ENCODE results near the gene GLCCI1. TPM values are rescaled to one million over a fixed set of nuclear protein-coding genes. Genes with fewer than 3 reads are reported as not detected.

Gene GLCCI1
- polyA plus RNA-seq, 3 donors: 1.7 to 7.5 (median 2.4) TPM

- no peak overlapping the region for H3K27ac ChIP-seq (ENCODE audit: low read depth, low read length)
- WGBS, 3 donors: 83 to 97% (median 94%) methylated on average over 3 of the region's 3 CpGs
These were observed 144.6 kb downstream of the GLCCI1 start for GRCh38 chr7:8113184-8113583.

DNA sequence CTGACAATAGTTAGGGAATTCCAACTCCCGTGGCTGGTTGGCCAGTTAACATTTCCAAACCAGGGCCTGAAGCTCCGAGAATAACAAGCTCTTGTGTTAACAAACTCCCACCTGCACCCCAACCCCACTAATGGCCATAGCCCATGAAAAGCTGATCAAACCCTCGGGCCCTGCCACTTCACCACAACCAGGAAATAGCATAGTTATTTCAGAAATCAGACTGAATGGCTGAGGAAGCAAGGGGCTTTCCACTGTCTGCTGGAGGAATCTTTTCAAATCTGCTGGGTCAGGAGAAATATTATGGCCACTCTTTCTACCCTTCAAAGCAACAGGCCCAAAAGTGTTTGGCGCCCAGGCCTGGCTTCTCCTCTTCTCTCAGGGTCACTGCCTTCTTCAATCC lies 145.6 kb downstream of the GLCCI1 start:
- no peak overlapping the region for H3K27ac ChIP-seq (ENCODE audit: low read depth, low read length)
- WGBS, 3 donors: 83 to 90% (median 87%) methylated on average over 4 of the region's 4 CpGs

DNA sequence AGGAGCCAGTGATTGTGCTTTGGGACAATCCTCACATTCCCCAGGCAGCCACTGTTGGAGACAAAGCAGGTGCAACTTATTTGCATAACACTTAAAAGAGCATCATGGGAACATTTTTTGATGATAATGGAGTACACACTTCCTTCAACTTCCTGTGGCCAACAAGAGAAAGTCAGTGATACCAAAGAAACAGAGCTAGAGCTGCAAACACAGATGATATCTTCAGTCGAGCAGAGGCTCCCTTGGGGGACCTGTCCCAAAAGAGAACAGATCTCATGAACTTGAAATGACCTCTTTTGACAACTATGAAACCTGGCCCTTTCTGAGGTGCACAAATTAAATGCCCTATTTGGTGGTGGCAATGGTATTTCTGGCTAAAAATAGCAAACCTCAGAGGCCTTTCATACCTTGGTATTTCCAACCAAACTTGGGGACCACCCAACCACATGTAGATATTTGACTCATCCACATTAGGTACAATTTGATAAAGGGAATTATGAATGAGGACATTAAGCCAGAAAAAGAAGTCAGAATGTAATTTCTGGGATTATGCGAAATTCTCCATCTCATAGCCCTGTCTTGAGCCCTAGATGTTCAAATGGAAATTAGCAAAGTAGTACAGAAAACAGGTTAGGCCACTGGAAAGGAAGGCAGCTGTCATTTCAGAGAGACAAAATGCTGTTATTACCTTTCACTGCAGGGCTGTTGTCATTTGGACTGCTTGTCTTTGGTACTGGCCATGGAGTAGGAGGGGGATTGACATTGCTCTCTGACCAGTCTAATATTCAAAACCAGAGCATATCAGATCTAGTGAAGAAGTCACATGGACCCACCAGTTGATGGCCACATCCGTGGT lies 147.2 kb downstream of the GLCCI1 start:
- no peak overlapping the region for H3K27ac ChIP-seq (ENCODE audit: low read depth, low read length)
- WGBS, 3 donors: 80 to 83% (median 81%) methylated on average over 3 of the region's 3 CpGs

DNA sequence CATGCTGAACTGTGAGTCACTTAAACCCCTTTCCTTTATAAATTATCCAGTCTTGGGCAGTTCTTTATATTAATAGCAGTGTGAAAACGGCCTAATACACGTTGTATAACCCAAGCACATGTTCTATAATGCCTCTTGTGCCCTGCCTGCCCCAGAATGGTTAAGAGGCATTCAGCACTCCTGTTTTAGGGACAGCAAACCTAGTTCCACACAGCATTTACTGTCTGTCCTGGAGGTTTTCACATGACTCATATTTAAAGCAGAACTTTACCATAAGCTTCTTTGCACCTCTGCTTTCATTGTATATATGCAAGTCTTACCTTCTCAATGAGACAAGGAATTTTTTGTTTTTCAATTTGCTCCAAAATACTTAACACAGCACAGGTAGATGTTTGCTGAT lies 148.6 kb downstream of the GLCCI1 start:
- no peak overlapping the region for H3K27ac ChIP-seq (ENCODE audit: low read depth, low read length)
- 80 to 91% (median 86%) methylated on average over 2 of the region's 2 CpGs for WGBS, 3 donors

- 65 to 85% (median 83%) methylated on average over 8 of the region's 8 CpGs for WGBS, 3 donors
- no peak overlapping the region for H3K27ac ChIP-seq (ENCODE audit: low read depth, low read length)
These were observed 150.7 kb downstream of the GLCCI1 start for GRCh38 chr7:8119262-8119661.

- WGBS, 3 donors: 85 to 91% (median 87%) methylated on average over 12 of the region's 12 CpGs
- H3K27ac ChIP-seq (ENCODE audit: low read depth, low read length): no peak overlapping the region
These were observed 151.9 kb downstream of the GLCCI1 start for GRCh38 chr7:8120390-8121058.

- no peak overlapping the region for H3K27ac ChIP-seq (ENCODE audit: low read depth, low read length)
- 75 to 92% (median 89%) methylated on average over 3 of the region's 3 CpGs for WGBS, 3 donors
These were observed 152.6 kb downstream of the GLCCI1 start for GRCh38 chr7:8121243-8121642.

- WGBS, 3 donors: 47 to 82% (median 52%) methylated on average over 8 of the region's 8 CpGs
- H3K27ac ChIP-seq (ENCODE audit: low read depth, low read length): no peak overlapping the region
These were observed 157.3 kb downstream of the GLCCI1 start for GRCh38 chr7:8125680-8126444.

DNA sequence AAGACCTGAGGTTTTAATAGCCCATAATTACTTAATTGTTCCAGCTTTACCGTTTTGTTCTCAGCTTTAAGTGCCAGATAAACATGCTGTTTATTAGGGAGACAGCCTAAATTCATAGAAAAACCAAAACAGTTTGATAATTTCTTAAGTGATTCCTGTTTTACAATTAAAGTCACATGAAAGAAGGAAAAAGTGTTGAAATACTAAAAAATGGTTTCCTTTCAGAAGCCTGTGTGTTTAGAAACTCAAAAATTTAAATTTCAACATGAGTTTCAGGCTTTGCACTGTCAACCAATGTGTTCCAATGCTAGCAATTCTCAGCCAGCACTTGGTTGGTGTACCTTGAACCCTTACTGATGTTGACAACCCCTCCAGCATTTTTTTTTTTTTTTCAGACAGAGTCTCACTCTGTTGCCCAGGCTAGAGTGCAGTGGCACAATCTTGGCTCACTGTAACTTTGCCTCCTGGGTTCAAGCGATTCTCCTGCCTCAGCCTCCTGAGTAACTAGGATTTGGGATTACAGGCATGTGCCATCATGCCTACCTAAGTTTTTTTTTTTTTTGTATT lies 158.1 kb downstream of the GLCCI1 start:
- H3K27ac ChIP-seq (ENCODE audit: low read depth, low read length): no peak overlapping the region
- 68 to 79% (median 69%) methylated on average over 2 of the region's 2 CpGs for WGBS, 3 donors

- 77 to 80% (median 78%) methylated on average over 12 of the region's 12 CpGs for whole genome bisulfite sequencing, 3 donors
- H3K27ac ChIP-seq (ENCODE audit: low read depth, low read length): no peak overlapping the region
These were observed 160.1 kb downstream of the GLCCI1 start for GRCh38 chr7:8128449-8129317.

- 79 to 90% (median 80%) methylated on average over 1 of the region's 1 CpG for WGBS, 3 donors
- no peak overlapping the region for H3K27ac ChIP-seq (ENCODE audit: low read depth, low read length)
These were observed 160.7 kb downstream of the GLCCI1 start for GRCh38 chr7:8129318-8129659.

DNA sequence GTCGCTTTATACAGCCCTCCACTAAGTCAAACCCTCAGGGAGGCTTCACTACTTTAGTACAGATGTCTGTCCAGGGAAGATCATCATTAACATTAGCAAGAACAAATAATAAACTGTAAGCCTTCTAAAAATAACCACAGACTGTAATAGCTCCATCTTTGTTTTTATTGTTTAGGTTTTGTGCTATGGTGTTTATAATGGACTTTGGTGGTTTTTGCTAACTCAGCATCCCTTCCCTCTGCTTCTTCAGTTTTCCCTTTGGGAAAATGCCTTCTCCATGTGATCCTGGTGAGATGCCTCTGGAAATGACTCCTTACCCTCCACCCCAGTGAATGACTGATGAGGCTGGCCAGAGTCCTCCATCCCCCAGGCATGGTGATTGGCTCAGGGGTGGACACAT lies 162.1 kb downstream of the GLCCI1 start:
- WGBS, 3 donors: 92 to 100% (median 96%) methylated on average over 1 of the region's 1 CpG
- no peak overlapping the region for H3K27ac ChIP-seq (ENCODE audit: low read depth, low read length)

DNA sequence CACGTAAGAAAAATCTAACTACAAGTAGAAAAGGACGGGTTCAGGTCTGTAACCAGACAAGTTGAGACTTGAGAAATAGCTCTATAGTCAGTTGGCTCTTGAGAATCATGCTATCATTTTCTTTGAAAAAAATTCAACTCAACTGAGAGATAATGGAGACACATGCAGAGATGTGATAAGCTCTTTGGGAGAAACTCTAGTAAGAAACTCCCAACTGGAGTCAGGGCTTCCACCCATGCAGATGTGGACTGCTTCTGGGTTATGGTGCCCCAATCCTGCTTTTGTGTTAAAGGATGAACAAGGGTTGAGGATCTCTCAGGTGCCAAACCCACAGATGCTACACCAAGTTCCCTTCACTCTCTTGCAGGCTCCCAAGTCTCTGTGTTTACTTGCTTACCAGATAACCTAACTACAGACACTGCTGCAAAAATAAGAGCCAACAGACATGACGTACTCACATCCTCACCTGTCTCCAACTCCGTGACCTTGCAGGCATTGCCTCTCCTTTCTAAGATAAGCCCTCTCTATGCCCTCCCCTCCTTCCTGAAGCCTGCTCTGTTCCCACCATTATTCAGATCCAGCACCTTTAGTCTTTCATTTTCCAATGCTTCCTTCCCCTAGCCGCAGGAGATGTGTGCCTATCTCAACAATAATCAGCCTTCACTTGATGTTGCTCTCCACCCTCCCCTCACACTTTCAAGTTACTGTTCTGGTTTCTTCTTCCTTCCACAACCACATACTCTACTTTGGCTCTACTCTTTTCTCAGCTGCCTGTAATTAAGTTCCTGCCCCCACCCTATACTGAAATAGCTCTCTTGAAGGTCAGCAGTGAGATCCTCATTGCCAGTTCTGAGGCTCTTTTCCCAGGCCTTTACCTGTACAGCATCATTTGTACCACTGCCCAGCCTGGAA lies 163.4 kb downstream of the GLCCI1 start:
- WGBS, 3 donors: 75 to 82% (median 77%) methylated on average over 5 of the region's 5 CpGs
- no peak overlapping the region for H3K27ac ChIP-seq (ENCODE audit: low read depth, low read length)

- no peak overlapping the region for H3K27ac ChIP-seq (ENCODE audit: low read depth, low read length)
- WGBS, 3 donors: 88 to 95% (median 92%) methylated on average over 2 of the region's 2 CpGs
These were observed 164.7 kb downstream of the GLCCI1 start for GRCh38 chr7:8133188-8133848.

DNA sequence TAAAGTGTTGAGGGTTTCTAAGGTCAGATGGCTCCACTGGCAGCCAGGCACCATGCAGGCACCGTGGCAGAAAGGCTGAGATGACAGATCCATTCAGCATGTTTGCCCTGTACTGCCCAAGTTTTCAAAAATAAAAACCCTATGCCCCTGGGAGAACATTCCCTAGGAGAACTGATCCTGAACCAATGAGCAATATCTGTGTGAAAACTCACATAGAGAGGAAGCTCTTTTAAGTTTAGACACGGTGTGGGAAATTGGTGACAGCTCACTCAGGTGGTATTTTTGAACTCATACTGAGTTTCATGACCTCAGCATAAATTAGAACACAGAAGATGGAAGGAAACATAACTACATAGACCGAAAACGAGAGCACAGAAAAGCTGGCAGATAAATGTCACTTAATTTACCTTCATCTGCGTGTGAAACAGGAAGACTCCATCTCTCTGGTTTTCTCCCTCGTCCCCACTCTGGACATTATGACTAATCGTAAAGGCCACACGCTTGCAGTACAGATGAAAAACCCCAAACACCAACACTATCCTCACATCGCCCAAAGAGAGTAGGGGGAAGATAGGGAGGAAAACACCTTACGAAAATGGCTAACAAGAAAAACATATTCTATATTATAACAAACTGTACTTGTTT lies 165.6 kb downstream of the GLCCI1 start:
- no peak overlapping the region for H3K27ac ChIP-seq (ENCODE audit: low read depth, low read length)
- 73 to 82% (median 74%) methylated on average over 10 of the region's 10 CpGs for WGBS, 3 donors

GRCh38 chr7:8135417-8135816 lies 166.8 kb downstream of the GLCCI1 start:
- no peak overlapping the region for H3K27ac ChIP-seq (ENCODE audit: low read depth, low read length)
- 94 to 99% (median 96%) methylated on average over 3 of the region's 3 CpGs for WGBS, 3 donors

Measured in adipose tissue (tissue), 3 donors.